Neural crest cell (in vitro differentiated cells): ENCODE results near the gene SEMA6A. TPM values are rescaled to one million over a fixed set of nuclear protein-coding genes. Genes with fewer than 3 reads are reported as not detected.

ENCODE experiments used
- DNase-seq: peaks from one replicate; pipeline ENCODE4 v3.0.0; 2021; ENCODE audit warnings: low read depth, mixed read lengths, low spot score
- H3K27ac Mint-ChIP-seq: one replicate; pipeline ENCODE4 v1.8.0; 2021; ENCODE audit warnings: mild to moderate bottlenecking, mixed read lengths; ENCODE audit not compliant: unreplicated experiment
- H3K27me3 Mint-ChIP-seq: 2 replicates; pipeline ENCODE4 v1.8.0; 2021; ENCODE audit warnings: low read depth, mild to moderate bottlenecking, mixed read lengths
- H3K36me3 Mint-ChIP-seq: 2 replicates; pipeline ENCODE4 v1.8.0; 2021; ENCODE audit warnings: low read depth, mild to moderate bottlenecking, mixed read lengths
- H3K4me1 Mint-ChIP-seq: 2 replicates; pipeline ENCODE4 v1.8.0; 2021; ENCODE audit warnings: mixed read lengths
- H3K4me3 Mint-ChIP-seq: one replicate; pipeline ENCODE4 v1.8.0; 2021; ENCODE audit warnings: mild to moderate bottlenecking, mixed read lengths
- H3K9me3 Mint-ChIP-seq: 2 replicates; pipeline ENCODE4 v1.8.0; 2021; ENCODE audit warnings: mixed read lengths
- CTCF ChIP-seq: fragments of 200-600 bp; sonication (generic); conservative IDR thresholded peaks from 2 replicates; pipeline ENCODE4 v1.5.0; 2021; ENCODE audit warnings: antibody characterized with exemption, mild to moderate bottlenecking
- total RNA-seq: library from RNA; stranded (reverse); gene quantifications from 2 replicates; pipeline ENCODE4 v1.2.1, GENCODE V29; 2021

Gene SEMA6A
- total RNA-seq, 1 donor from 2014 or later: 30.0 TPM

DNA sequence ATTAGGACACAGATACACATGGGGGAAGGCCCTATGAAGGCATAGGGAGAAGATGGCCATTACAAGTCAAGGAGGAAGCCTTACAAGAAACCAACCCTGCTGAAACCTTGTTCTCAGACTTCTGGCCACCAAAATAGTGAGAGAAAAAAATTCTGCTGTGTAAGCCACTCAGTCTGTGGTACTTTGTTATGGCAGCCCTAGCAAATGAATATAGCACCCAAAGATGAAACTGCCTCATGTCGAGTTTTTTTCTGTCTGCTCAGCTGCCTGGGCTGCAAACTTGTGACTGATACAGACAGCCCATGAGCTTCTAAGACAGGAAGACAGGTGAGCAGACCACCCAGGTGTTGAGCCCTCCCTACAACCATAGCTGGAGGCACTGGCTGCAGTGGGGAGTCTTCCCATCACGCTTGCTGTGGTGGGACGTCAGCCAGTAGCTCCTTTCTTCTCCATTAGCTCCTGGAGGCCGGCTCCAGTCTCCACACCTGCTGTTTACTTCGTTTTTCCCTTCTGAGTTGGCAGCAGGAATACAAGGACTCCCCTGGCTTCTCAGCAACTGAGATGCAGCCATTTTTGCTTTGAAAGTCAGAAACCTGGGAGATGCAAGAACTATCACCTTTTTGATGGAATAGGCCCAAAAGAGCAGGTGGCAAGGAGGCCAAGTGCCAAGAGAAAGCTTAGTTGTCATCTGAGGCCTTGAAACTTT, 164.9 kb downstream of the SEMA6A start:
- no peak overlapping the region for H3K4me3 Mint-ChIP-seq
- H3K9me3 Mint-ChIP-seq: no peaks in the 10 kb centered on the region
- no peaks in the 10 kb centered on the region for H3K27me3 Mint-ChIP-seq
- H3K27ac Mint-ChIP-seq: no peak overlapping the region
- H3K36me3 Mint-ChIP-seq: peaks cover 2% of the 10 kb centered on the region
- peaks cover 4% of the 10 kb centered on the region for H3K4me1 Mint-ChIP-seq
- no peak for TF ChIP-seq CTCF
- no peak for DNase-seq

DNA sequence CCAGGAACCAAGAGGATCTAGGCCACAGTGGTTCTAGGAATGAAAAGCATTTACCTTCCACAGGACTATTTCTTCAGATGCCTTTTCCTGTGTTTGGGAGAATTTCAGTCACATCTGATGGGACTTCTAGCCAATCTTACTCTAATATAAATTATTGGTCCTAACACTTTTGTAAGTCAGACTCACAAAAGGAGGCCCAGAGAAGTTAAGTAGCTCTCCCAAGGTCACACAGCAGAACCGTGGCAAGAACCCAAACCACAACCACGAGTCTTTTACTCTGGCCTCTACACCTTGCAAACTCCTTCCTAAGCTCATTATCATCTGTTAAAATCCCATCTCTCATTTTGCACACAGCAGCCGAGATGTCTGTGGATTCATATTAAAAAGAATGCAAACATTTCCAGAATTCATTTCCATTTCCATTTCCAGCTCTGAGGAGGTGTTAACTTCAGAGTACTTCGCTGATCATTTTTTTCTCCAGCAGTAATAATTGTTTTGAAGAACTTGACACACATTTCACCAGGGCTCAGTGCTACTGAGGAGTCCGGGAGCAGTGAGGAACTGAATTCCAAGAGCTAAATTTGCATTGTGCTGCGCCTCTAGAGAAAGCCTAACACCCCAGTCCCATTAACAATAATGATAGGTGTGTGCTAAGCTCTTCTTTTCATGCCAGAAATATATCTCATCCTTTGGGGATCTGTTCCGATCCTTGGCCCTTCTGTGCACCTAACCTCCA, 168.1 kb downstream of the SEMA6A start:
- Mint-ChIP-seq H3K4me3 (no peak overlapping the region), H3K4me1 (peaks cover 20% of the 10 kb centered on the region), H3K27me3 (no peaks in the 10 kb centered on the region), H3K27ac (no peak overlapping the region), H3K36me3 (no peaks in the 10 kb centered on the region), H3K9me3 (no peaks in the 10 kb centered on the region)
- TF ChIP-seq CTCF: no peak
- DNase-seq: no peak

GRCh38 chr5:116404792-116405191, 169.8 kb downstream of the SEMA6A start:
- Mint-ChIP-seq H3K27me3 (no peaks in the 10 kb centered on the region), H3K9me3 (no peaks in the 10 kb centered on the region), H3K4me3 (no peak overlapping the region), H3K36me3 (no peaks in the 10 kb centered on the region), H3K4me1 (peaks cover 21% of the 10 kb centered on the region), H3K27ac (no peak overlapping the region)
- no peak for DNase-seq
- TF ChIP-seq CTCF: no peak

- Mint-ChIP-seq H3K27me3 (no peaks in the 10 kb centered on the region), H3K36me3 (no peaks in the 10 kb centered on the region), H3K4me3 (no peak overlapping the region), H3K27ac (no peak overlapping the region), H3K4me1 (peaks cover 21% of the 10 kb centered on the region), H3K9me3 (no peaks in the 10 kb centered on the region)
- TF ChIP-seq CTCF: peak; percentile 24
- no peak for DNase-seq
Observed at GRCh38 chr5:116404016-116404415, 170.6 kb downstream of the SEMA6A start.

DNA sequence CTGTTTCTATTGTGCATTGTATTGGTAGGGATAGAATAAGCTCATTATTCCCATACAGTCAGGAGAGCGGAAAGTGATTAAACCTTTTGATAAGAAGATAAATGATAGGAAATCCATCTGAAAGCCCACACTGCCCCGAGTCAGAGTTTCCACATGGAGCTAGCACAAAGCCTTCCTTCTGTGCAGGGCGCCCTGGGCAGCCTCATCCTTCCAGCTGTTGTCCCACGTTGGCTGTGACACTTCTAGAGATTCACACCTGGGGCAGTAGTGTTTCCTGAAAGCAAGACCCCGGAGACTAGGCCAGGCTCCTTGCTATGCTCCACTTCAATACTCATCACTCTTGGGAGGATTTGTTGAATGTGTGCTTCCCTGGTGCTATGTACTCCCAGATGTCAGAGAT, 172.4 kb downstream of the SEMA6A start:
- DNase-seq: no peak
- no peaks in the 10 kb centered on the region for H3K36me3 Mint-ChIP-seq
- no peaks in the 10 kb centered on the region for H3K9me3 Mint-ChIP-seq
- no peak overlapping the region for H3K27ac Mint-ChIP-seq
- H3K4me3 Mint-ChIP-seq: no peak overlapping the region
- H3K4me1 Mint-ChIP-seq: peaks cover 21% of the 10 kb centered on the region
- no peaks in the 10 kb centered on the region for H3K27me3 Mint-ChIP-seq
- no peak for TF ChIP-seq CTCF
